Pancreas (tissue), 10 donors: ENCODE data around the gene C17orf67. TPM values are rescaled to one million over a fixed set of nuclear protein-coding genes. Genes with fewer than 3 reads are reported as not detected.

ENCODE experiments used
- ATAC-seq, 4 donors: fragments of 200-7000 bp; cut with Tn5 transposase; one replicate each; pipeline versions ENCODE4 v1.8.0 to v1.9.1; 2020; ENCODE audit warnings: mild to moderate bottlenecking in 4 of 4, moderate library complexity in 4 of 4
- DNase-seq, 6 donors: peaks; one replicate each; pipeline ENCODE4 v3.0.0-alpha.2; 2020
- FAIRE-seq: peaks from 2 replicates; lab custom pipeline; 2012; peaks lifted over from hg19 to GRCh38; lab: Jason Lieb, UNC
- H3K27ac ChIP-seq, 4 donors: fragments of 200-600 bp; sonication (generic); 1 replicate in 3 of 4; 2 replicates in 1 of 4; pipeline versions ENCODE4 v1.5.0 to v1.8.0; 2020
- H3K27me3 ChIP-seq, 4 donors: fragments of 200-600 bp; one replicate each; pipeline ENCODE4 v1.8.0; 2021
- H3K36me3 ChIP-seq, 3 donors: fragments of 200-600 bp; sonication (generic) in 1 of 3; one replicate each; pipeline versions ENCODE4 v1.5.0 to v1.8.0; 2020 to 2021
- H3K4me1 ChIP-seq, 3 donors: fragments of 200-600 bp; one replicate each; pipeline ENCODE4 v1.8.0; 2021
- H3K4me3 ChIP-seq, 4 donors: fragments of 200-600 bp; sonication (generic) in 2 of 4; one replicate each; pipeline versions ENCODE4 v1.5.0 to v1.8.0; 2020 to 2021
- H3K9me3 ChIP-seq, 4 donors: fragments of 200-600 bp; one replicate each; pipeline ENCODE4 v1.8.0; 2021
- WGBS, 2 donors: extraction: QIAGEN DNeasy Blood & Tissue Kit; methylation state at CpG; one replicate each; pipeline ENCODE4 v1.1.7; 2013; 5-methylcytosine and 5-hydroxymethylcytosine counted together
- intact Hi-C, 3 donors: fragments of 100-400 bp; cut with DNase I; formaldehyde crosslinking; loops; one replicate each; pipeline versions ENCODE4 v1.11.1 to v1.14.2; 2022
- polyA plus RNA-seq, 2 donors: library from polyadenylated mRNA; stranded (reverse); fragments of 200-250 nt; gene quantifications; one replicate each; pipeline ENCODE4 v1.2.3, GENCODE V29; 2013
- total RNA-seq, 6 donors: library from RNA; stranded (reverse); fragmentation: NEBNext Ultra II Directional in 4 of 6; extraction: Animal tissue kit (Norgen Biotek cat#: 25700) in 4 of 6; gene quantifications; one replicate each; pipeline versions ENCODE4 v1.2.1 to v1.2.4, GENCODE V29; 2021 to 2023
- TF ChIP-seq, protein P1 (sequence below), 4 donors: fragments of 200-600 bp; sonication (generic) in 3 of 4; IDR thresholded peaks; one replicate each; pipeline versions ENCODE4 v1.5.0 to v1.8.0; 2021; ENCODE audit warnings: antibody characterized with exemption in 4 of 4
- donor health status: healthy with polysubstance abuse.
- donor health status: DM: no; HTN: no; CAD: no; lungs with moderate emphysema.
- donor health status: DM: no; HTN: no; CAD: no.
- donor health status: control.
- donor health status: control.
- donor health status: Bipolar disorder and iron deficiency.
- donor health status: DM: yes; HTN: yes; CAD: no.
- donor health status: DM: no; HTN: no; CAD: no.
- donor health status: DM: no; HTN: no; CAD: no.
- donor health status: DM: yes; HTN: yes; CAD: no.

C17orf67 gene
- total and polyA plus RNA-seq, 8 donors, result 1.0 to 9.6 (median 1.8) TPM

DNA sequence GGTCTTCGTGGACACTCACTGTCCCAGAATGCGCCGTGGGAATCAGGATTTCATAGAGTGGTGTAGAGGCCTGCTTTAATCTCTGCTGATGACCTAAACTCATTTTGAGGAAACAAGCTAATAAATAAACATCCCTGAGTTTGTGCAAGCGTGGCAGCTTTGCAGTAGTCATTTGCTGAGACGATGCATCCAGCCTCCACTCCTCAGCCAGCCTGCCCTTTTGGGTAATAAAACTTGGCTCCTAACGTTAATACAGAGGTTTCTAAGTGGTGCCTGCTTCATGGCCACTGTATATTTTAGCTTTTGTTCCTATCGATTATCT lies 1.5 kb upstream of the C17orf67 start:
- no peak for ATAC-seq
- TF ChIP-seq, protein P1, sequence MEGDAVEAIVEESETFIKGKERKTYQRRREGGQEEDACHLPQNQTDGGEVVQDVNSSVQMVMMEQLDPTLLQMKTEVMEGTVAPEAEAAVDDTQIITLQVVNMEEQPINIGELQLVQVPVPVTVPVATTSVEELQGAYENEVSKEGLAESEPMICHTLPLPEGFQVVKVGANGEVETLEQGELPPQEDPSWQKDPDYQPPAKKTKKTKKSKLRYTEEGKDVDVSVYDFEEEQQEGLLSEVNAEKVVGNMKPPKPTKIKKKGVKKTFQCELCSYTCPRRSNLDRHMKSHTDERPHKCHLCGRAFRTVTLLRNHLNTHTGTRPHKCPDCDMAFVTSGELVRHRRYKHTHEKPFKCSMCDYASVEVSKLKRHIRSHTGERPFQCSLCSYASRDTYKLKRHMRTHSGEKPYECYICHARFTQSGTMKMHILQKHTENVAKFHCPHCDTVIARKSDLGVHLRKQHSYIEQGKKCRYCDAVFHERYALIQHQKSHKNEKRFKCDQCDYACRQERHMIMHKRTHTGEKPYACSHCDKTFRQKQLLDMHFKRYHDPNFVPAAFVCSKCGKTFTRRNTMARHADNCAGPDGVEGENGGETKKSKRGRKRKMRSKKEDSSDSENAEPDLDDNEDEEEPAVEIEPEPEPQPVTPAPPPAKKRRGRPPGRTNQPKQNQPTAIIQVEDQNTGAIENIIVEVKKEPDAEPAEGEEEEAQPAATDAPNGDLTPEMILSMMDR (IDR thresholded peaks at IDR 0.05), result no peak
- H3K4me3 ChIP-seq, result peak overlapping the region in 2 of 4 donors; percentile 85 to 93
- no peaks in the 10 kb centered on the region for H3K27me3 ChIP-seq
- no peaks in the 10 kb centered on the region for H3K9me3 ChIP-seq
- peaks cover 0 to 35% (median 14%) of the 10 kb centered on the region in 3 donors for H3K4me1 ChIP-seq
- no peak for DNase-seq
- H3K27ac ChIP-seq, result peak overlapping the region in 2 of 4 donors; percentile 77 to 97
- no peaks in the 10 kb centered on the region for H3K36me3 ChIP-seq
- FAIRE-seq, result no peak
- intact Hi-C loops, result no loop called here
- 54 to 56% methylated on average over 7 of the region's 7 CpGs for WGBS, 2 donors

DNA sequence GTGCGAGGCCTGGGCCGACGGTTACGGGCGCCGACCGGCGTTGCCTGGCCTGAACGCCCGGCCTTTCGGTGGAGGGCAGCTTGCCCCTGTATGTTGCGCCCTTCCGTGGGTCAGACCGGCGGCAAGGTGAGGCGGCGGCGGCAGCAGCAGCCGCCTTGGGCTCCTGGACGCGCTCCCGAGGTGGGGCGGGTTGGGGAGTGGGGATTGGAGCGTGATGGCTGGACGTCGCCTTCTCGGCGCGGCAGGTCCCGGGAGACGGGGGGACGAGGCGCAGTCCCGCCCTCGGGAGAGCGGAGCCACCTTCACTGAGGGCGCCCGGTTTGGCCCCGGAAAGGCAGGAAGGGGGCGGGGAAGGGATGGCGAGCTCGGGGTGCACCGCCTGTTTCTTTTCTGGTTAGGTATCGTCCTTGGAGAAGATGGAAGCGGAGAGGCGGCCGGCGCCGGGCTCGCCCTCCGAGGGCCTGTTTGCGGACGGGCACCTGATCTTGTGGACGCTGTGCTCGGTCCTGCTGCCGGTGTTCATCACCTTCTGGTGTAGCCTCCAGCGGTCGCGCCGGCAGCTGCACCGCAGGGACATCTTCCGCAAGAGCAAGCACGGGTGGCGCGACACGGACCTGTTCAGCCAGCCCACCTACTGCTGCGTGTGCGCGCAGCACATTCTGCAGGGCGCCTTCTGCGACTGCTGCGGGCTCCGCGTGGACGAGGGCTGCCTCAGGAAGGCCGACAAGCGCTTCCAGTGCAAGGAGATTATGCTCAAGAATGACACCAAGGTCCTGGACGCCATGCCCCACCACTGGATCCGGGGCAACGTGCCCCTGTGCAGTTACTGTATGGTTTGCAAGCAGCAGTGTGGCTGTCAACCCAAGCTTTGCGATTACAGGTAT lies 902 bp upstream of the C17orf67 start:
- no peak for FAIRE-seq
- WGBS, 2 donors, result 3% methylated on average over 68 to 81 of the region's 81 CpGs
- TF ChIP-seq, protein P1 (IDR thresholded peaks at IDR 0.05), result peak in 1 of 4 donors; percentile 16

DNA sequence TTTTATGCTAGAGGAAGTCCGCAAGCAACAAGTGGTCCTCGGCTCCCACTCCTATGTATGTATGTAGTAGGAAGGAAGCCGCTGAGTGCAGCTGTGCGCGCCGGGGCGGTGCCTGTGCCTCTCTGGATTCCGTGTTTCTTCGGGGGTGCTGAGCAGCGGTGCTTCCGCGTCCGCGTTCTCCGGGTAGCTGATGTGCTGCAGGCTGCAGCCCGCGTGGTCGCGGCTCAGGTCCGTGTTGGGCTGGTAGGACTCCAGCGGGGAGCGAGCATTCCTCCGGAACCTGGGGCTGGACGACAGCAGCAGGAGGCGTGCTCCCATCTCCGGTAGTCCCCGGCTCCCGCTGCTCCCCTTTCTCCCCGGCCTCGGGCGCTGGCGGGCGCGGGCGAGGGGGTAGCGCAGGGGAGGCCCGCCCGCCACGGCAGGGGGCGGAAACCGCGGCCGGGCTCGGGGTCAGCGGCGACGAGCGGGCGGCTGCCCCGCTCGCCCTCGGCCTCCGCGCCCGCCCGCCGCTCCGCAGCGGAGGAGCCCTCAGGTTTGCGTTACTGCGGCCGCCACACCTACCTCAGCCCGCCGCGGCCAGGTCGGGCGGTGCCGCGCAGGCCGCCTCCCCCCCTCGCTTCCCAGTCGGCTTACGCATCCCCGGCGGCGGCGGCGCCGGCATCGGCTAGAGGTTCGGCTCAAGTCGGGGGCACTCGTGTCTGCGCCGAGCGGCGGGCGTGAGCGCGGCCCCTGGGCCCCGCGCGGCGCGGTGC lies 487 bp downstream of the C17orf67 start:
- H3K4me3 ChIP-seq, result peak overlapping the region; percentile 47 to 93 (median 74)
- H3K36me3 ChIP-seq, result no peaks in the 10 kb centered on the region
- TF ChIP-seq, protein P1 (IDR thresholded peaks at IDR 0.05), result no peak
- H3K4me1 ChIP-seq, result peaks cover 6 to 35% (median 14%) of the 10 kb centered on the region in 3 donors
- peak; percentile 43 to 84 (median 60) for DNase-seq
- H3K27me3 ChIP-seq, result no peaks in the 10 kb centered on the region
- 0% methylated on average over 66 to 95 of the region's 95 CpGs for WGBS, 2 donors
- intact Hi-C loops, result no loop called here
- FAIRE-seq, result no peak
- ATAC-seq, result peak; percentile 15 to 66 (median 56)
- H3K27ac ChIP-seq, result peak overlapping the region; percentile 48 to 98 (median 80)
- H3K9me3 ChIP-seq, result no peaks in the 10 kb centered on the region

More for the DNA sequence above, 902 bp upstream of the C17orf67 start:
- Histone ChIP-seq H3K27me3 (no peaks in the 10 kb centered on the region), H3K4me1 (peaks cover 6 to 35% (median 14%) of the 10 kb centered on the region in 3 donors), H3K4me3 (peak overlapping the region; percentile 47 to 93 (median 71)), H3K36me3 (no peaks in the 10 kb centered on the region), H3K9me3 (no peaks in the 10 kb centered on the region), H3K27ac (peak overlapping the region; percentile 68 to 97 (median 74))
- ATAC-seq (peak; percentile 27 to 49 (median 45)), DNase-seq (peak; percentile 50 to 88 (median 66))
- intact Hi-C loops, result no loop called here

DNA sequence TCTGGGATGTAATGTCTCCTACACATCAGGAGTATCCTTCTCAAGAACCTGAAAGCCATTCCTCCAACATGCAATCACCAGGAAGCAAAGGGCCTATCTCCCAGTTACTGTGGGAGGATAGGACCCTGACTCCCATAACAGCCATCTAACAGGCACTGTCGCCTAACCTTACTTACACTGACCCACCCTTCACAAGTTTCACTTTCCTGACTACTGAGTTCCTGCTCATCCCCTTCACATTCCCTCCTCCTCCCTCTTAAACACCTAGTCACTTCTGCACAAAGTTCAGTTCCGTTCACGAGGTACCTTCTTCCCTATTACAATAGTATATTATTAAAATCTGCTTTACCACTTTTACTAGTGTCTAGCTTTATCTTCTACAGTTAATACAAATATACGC lies 1.3 kb downstream of the C17orf67 start:
- ATAC-seq (no peak), DNase-seq (no peak), FAIRE-seq (no peak)
- H3K9me3 ChIP-seq, result no peaks in the 10 kb centered on the region
- intact Hi-C loops, result no loop called here
- H3K27me3 ChIP-seq, result no peaks in the 10 kb centered on the region
- TF ChIP-seq, protein P1 (IDR thresholded peaks at IDR 0.05), result no peak
- H3K4me3 ChIP-seq, result peak overlapping the region in 3 of 4 donors; percentile 64 to 93 (median 85)
- peak overlapping the region in 1 of 4 donors; percentile 98 for H3K27ac ChIP-seq
- WGBS, 2 donors, result 25 to 27% methylated on average over 4 of the region's 4 CpGs
- H3K4me1 ChIP-seq, result peaks cover 8 to 34% (median 15%) of the 10 kb centered on the region in 3 donors
- H3K36me3 ChIP-seq, result no peaks in the 10 kb centered on the region
